OCI-LY7 (cell line): ENCODE data around the gene TBC1D10B. TPM values are rescaled to one million over a fixed set of nuclear protein-coding genes. Genes with fewer than 3 reads are reported as not detected.

Experiments used
- BruUV-seq: library from RNA; stranded (reverse); fragments of 400-500 nt; replicated peaks from 2 replicates; lab custom pipeline; 2021; lab: Mats Ljungman, UMichigan
- CTCF ChIA-PET: fragments of 300-600 bp; sonication (Branson Sonifier 250); formaldehyde crosslinking; loops from one replicate; lab custom pipeline; 2022; ENCODE audit warnings: antibody characterized with exemption; ENCODE audit not compliant: unreplicated experiment; lab: Charles Lee
- POLR2A ChIA-PET: fragments of 300-600 bp; sonication (Branson Sonifier 250); formaldehyde crosslinking; loops from one replicate; lab custom pipeline; 2022; ENCODE audit warnings: antibody characterized with exemption; lab: Charles Lee
- DNase-seq: peaks from one replicate; pipeline ENCODE4 v3.0.0-alpha.2; 2015; ENCODE audit warnings: low spot score
- H2AFZ ChIP-seq: fragments of 200-600 bp; sonication (generic), shearing (Covaris generic); 2 replicates; pipeline ENCODE4 v1.6.1; 2014; ENCODE audit warnings: mild to moderate bottlenecking, antibody characterized with exemption, low read length, moderate library complexity
- H3K27ac ChIP-seq: fragments of 200-600 bp; sonication (generic); 2 replicates; pipeline ENCODE4 v1.5.1; 2014; ENCODE audit warnings: mixed run types, low read depth, mild to moderate bottlenecking, moderate library complexity, low read length, inconsistent platforms; ENCODE audit not compliant: poor library complexity, severe bottlenecking
- H3K36me3 ChIP-seq: fragments of 200-600 bp; sonication (generic); 2 replicates; pipeline ENCODE4 v1.6.1; 2014; ENCODE audit warnings: mild to moderate bottlenecking, antibody characterized with exemption, low read length, moderate library complexity, mixed read lengths; ENCODE audit not compliant: insufficient read depth
- H3K4me1 ChIP-seq: fragments of 200-600 bp; sonication (generic); 2 replicates; pipeline ENCODE4 v1.5.1; 2014; ENCODE audit warnings: mild to moderate bottlenecking, low read length; ENCODE audit not compliant: insufficient read depth, poor library complexity, severe bottlenecking
- H3K4me2 ChIP-seq: fragments of 200-600 bp; sonication (generic); 2 replicates; pipeline ENCODE4 v1.6.1; 2014; ENCODE audit warnings: mild to moderate bottlenecking, low read length
- H3K4me3 ChIP-seq: fragments of 200-600 bp; sonication (generic); 2 replicates; pipeline ENCODE4 v1.5.1; 2014; ENCODE audit warnings: mild to moderate bottlenecking, low read depth, low read length; ENCODE audit not compliant: poor library complexity, severe bottlenecking
- H3K79me2 ChIP-seq: fragments of 200-600 bp; sonication (generic); 2 replicates; pipeline ENCODE4 v1.6.1; 2016; ENCODE audit warnings: low read depth, mild to moderate bottlenecking, low read length, moderate library complexity, mixed read lengths; ENCODE audit not compliant: insufficient read depth
- H3K9me2 ChIP-seq: fragments of 200-600 bp; sonication (generic); 2 replicates; pipeline ENCODE4 v1.6.1; 2016; ENCODE audit warnings: mild to moderate bottlenecking, low read length, mixed read lengths; ENCODE audit not compliant: insufficient read depth
- H3K9me3 ChIP-seq: fragments of 200-600 bp; sonication (generic); 2 replicates; pipeline ENCODE4 v1.6.1; 2014; ENCODE audit warnings: mild to moderate bottlenecking, mixed run types, low read length, mixed read lengths
- H4K20me1 ChIP-seq: fragments of 200-600 bp; sonication (generic); 2 replicates; pipeline ENCODE4 v1.6.1; 2014; ENCODE audit warnings: mild to moderate bottlenecking, antibody characterized with exemption, low read length, moderate library complexity, mixed read lengths; ENCODE audit not compliant: insufficient read depth
- EZH2phosphoT487 ChIP-seq: fragments of 200-600 bp; sonication (generic); IDR thresholded peaks from 2 replicates; pipeline ENCODE4 v1.6.1; 2018; ENCODE audit warnings: low read depth, borderline replicate concordance, mild to moderate bottlenecking, mixed run types, antibody characterized with exemption, low read length, moderate library complexity, mixed read lengths
- intact Hi-C: fragments of 100-400 bp; cut with micrococcal nuclease; formaldehyde crosslinking; loops from one replicate; pipeline ENCODE4 v1.10.0; 2022; ENCODE audit not compliant: unreplicated experiment
- total RNA-seq, 2 experiments: library from RNA; depleted of rRNA in 1 of 2; stranded (reverse); fragments of >200 nt in 1 of 2; shearing (Covaris generic) in 1 of 2; gene quantifications; 2 replicates each; pipeline ENCODE4 v1.2.3, GENCODE V29; 2014 to 2022
- TF ChIP-seq, protein P1 (sequence below): fragments of 200-600 bp; sonication (generic); conservative IDR thresholded peaks from 2 replicates; pipeline ENCODE4 v1.5.1; 2014; ENCODE audit warnings: mild to moderate bottlenecking, antibody characterized with exemption, low read length, moderate library complexity, mixed read lengths

Gene TBC1D10B
- total RNA-seq, 2 experiments from 2014 or later, result 44.9 to 78.6 TPM

- no peak for DNase-seq
- CTCF ChIA-PET, result no interaction called here
- peaks cover 17% of the 10 kb centered on the region for H3K79me2 ChIP-seq
- 0 out of 2 replicates have a peak, but pooled peaks cover 5% of the 10 kb centered on the region for H4K20me1 ChIP-seq
- H3K27ac ChIP-seq, result no peak overlapping the region
- BruUV-seq, result no TSS peak
- H3K9me2 ChIP-seq, result no peaks in the 10 kb centered on the region
- peaks cover 30% of the 10 kb centered on the region for H3K36me3 ChIP-seq
- POLR2A ChIA-PET, result interaction anchor here (0.7 to 1.2 kb wide), 3 partner anchors 7 to 46 kb away, joined by 3 to 5 read pairs (median 3); partner anchors contain the start of gene SEPTIN1
- intact Hi-C loops, result no loop called here
- H3K4me1 ChIP-seq, result peaks cover 20% of the 10 kb centered on the region
- H3K4me3 ChIP-seq, result no peak overlapping the region
- no peak for TF ChIP-seq EZH2phosphoT487
- TF ChIP-seq, protein P1, sequence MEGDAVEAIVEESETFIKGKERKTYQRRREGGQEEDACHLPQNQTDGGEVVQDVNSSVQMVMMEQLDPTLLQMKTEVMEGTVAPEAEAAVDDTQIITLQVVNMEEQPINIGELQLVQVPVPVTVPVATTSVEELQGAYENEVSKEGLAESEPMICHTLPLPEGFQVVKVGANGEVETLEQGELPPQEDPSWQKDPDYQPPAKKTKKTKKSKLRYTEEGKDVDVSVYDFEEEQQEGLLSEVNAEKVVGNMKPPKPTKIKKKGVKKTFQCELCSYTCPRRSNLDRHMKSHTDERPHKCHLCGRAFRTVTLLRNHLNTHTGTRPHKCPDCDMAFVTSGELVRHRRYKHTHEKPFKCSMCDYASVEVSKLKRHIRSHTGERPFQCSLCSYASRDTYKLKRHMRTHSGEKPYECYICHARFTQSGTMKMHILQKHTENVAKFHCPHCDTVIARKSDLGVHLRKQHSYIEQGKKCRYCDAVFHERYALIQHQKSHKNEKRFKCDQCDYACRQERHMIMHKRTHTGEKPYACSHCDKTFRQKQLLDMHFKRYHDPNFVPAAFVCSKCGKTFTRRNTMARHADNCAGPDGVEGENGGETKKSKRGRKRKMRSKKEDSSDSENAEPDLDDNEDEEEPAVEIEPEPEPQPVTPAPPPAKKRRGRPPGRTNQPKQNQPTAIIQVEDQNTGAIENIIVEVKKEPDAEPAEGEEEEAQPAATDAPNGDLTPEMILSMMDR, result no peak
- H3K9me3 ChIP-seq, result no peaks in the 10 kb centered on the region
- H2AFZ ChIP-seq, result no peak overlapping the region
- H3K4me2 ChIP-seq, result no peak overlapping the region
Measured at GRCh38 chr16:30398661-30399434, 28.6 kb upstream of the TBC1D10B start.

GRCh38 chr16:30397776-30398660 lies 27.7 kb upstream of the TBC1D10B start:
- Histone ChIP-seq H3K4me3 (no peak overlapping the region), H3K4me1 (peaks cover 23% of the 10 kb centered on the region), H3K36me3 (peaks cover 30% of the 10 kb centered on the region), H3K4me2 (no peak overlapping the region), H3K27ac (no peak overlapping the region), H2AFZ (no peak overlapping the region), H4K20me1 (0 out of 2 replicates have a peak, but pooled peaks cover 5% of the 10 kb centered on the region), H3K79me2 (peaks cover 17% of the 10 kb centered on the region), H3K9me2 (no peaks in the 10 kb centered on the region), H3K9me3 (no peaks in the 10 kb centered on the region)
- no TSS peak for BruUV-seq
- TF ChIP-seq, protein P1, result no peak
- no peak for TF ChIP-seq EZH2phosphoT487
- POLR2A ChIA-PET, result interaction anchor here (0.6 to 1.0 kb wide), 3 partner anchors 20 to 45 kb away, joined by 3 to 5 read pairs (median 3); no protein-coding TSS in a partner anchor
- CTCF ChIA-PET, result no interaction called here
- DNase-seq, result no peak
- intact Hi-C loops, result no loop called here
